Measurements from ENCODE around the gene DRD3. TPM values are rescaled to one million over a fixed set of nuclear protein-coding genes. Genes with fewer than 3 reads are reported as not detected.

The DRD3 gene
- total and polyA plus RNA-seq, 7 donors = not detected

- H3K9me3 ChIP-seq = no peaks in the 10 kb centered on the region
- no peaks in the 10 kb centered on the region for H3K27me3 ChIP-seq (ENCODE audit: insufficient read depth in 3 of 3, low read length in 2 of 3)
- 74 to 82% (median 79%) methylated on average over 6 of the region's 6 CpGs for WGBS, 3 donors
- H3K4me3 ChIP-seq = no peak overlapping the region
- H3K27ac ChIP-seq = no peak overlapping the region
- peaks cover 8% of the 10 kb centered on the region for H3K4me1 ChIP-seq
- ATAC-seq = no peak
- no peaks in the 10 kb centered on the region for H3K36me3 ChIP-seq (ENCODE audit: insufficient read depth in 1 of 2, low read depth in 1 of 2)
- intact Hi-C loops (cut with DNase I) = no loop called here
- DNase-seq = no peak
- no peak for TF ChIP-seq CTCF (IDR thresholded peaks at IDR 0.05)
These were observed 2.4 kb downstream of the DRD3 start for GRCh38 chr3:114176487-114176886.

- intact Hi-C loops (cut with DNase I) = no loop called here
- Histone ChIP-seq H3K27me3 (ENCODE audit: insufficient read depth in 3 of 3, low read length in 2 of 3) (no peaks in the 10 kb centered on the region), H3K9me3 (no peaks in the 10 kb centered on the region), H3K4me1 (peaks cover 8% of the 10 kb centered on the region), H3K27ac (no peak overlapping the region), H3K36me3 (ENCODE audit: insufficient read depth in 1 of 2, low read depth in 1 of 2) (no peaks in the 10 kb centered on the region), H3K4me3 (no peak overlapping the region)
- whole genome bisulfite sequencing, 3 donors = 56 to 63% (median 56%) methylated on average over 3 of the region's 3 CpGs
- DNase-seq = no peak
- TF ChIP-seq CTCF (IDR thresholded peaks at IDR 0.05) = no peak
- ATAC-seq = no peak
These were observed 3.5 kb downstream of the DRD3 start for GRCh38 chr3:114175204-114175987.

GRCh38 chr3:114171677-114172076 lies 7.2 kb downstream of the DRD3 start:
- H3K27me3 ChIP-seq (ENCODE audit: insufficient read depth in 3 of 3, low read length in 2 of 3) = peaks cover 0 to 3% (median 0%) of the 10 kb centered on the region in 3 donors
- no peaks in the 10 kb centered on the region for H3K36me3 ChIP-seq (ENCODE audit: insufficient read depth in 1 of 2, low read depth in 1 of 2)
- WGBS, 3 donors = 86 to 91% (median 86%) methylated on average over 7 of the region's 7 CpGs
- intact Hi-C loops (cut with DNase I) = no loop called here
- H3K4me1 ChIP-seq = peaks cover 8% of the 10 kb centered on the region
- no peak for DNase-seq
- TF ChIP-seq CTCF (IDR thresholded peaks at IDR 0.05) = no peak
- no peak overlapping the region for H3K27ac ChIP-seq
- no peaks in the 10 kb centered on the region for H3K9me3 ChIP-seq
- H3K4me3 ChIP-seq = no peak overlapping the region
- no peak for ATAC-seq

GRCh38 chr3:114168150-114168549 lies 10.7 kb downstream of the DRD3 start:
- intact Hi-C loops (cut with DNase I) = no loop called here
- ATAC-seq (no peak), DNase-seq (no peak)
- no peaks in the 10 kb centered on the region for H3K4me1 ChIP-seq
- no peaks in the 10 kb centered on the region for H3K36me3 ChIP-seq (ENCODE audit: insufficient read depth in 1 of 2, low read depth in 1 of 2)
- no peaks in the 10 kb centered on the region for H3K9me3 ChIP-seq
- H3K27me3 ChIP-seq (ENCODE audit: insufficient read depth in 3 of 3, low read length in 2 of 3) = peaks cover 0 to 3% (median 2%) of the 10 kb centered on the region in 3 donors
- no peak for TF ChIP-seq CTCF (IDR thresholded peaks at IDR 0.05)
- H3K4me3 ChIP-seq = no peak overlapping the region
- 14 to 15% (median 14%) methylated on average over 2 of the region's 2 CpGs for WGBS, 3 donors
- no peak overlapping the region for H3K27ac ChIP-seq

Data from psoas muscle (tissue), 8 donors.